GM19043 (cell line): ENCODE measurements around the gene OPRD1.

Experiments used
- ATAC-seq: cut with Tn5 transposase; IDR thresholded peaks from one replicate; pipeline ENCODE4 v1.9.1; 2021; ENCODE audit warnings: low read depth; ENCODE audit not compliant: unreplicated experiment

Gene OPRD1

DNA sequence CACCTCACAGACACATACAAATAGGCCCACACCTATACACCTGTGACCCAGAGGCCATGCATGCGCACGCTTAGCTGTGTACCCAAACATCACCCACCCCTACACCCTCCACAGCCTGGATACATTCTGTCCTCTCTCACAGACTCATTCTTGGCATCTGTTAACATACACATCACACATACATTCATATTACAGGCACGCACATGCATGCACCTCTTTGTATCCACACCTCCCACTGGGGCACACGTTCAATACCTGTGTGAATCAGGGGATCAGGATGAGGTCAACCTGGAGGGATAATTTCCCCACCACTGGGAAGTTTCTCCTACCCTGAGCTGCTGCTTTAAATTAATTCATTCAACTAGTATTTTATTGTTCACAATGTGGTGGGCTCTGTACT, 66.8 kb downstream of the OPRD1 start:
- ATAC-seq = no peak

DNA sequence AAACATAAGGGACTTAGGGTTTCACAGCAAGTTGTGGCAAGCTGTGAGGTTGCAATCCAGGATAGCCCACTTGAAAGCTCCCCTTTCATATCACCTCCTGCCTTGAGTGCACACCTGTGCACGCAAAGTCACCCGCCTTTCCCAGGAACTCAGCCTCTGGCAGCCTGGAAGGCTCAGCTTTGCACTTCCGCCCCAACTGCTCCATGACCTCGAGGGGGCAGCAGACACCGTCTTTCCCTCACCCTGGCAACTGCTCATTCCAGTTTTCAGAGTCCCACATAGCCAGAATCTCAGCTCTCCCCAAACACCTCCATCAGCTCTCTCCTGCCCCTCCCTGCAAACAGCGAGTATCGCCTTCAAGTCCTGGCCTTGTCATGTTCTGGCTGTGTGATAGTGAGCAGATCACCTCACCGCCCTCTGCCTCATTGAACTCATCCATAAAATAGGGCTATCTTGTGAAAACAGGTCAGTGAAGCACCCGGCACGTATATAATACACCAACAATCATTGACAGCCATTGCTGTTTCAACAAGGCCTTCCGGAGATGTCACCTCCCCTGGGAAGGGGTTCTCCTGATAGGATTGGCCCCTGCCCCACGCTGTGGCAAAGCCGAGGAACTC, 70.1 kb downstream of the OPRD1 start:
- no peak for ATAC-seq

DNA sequence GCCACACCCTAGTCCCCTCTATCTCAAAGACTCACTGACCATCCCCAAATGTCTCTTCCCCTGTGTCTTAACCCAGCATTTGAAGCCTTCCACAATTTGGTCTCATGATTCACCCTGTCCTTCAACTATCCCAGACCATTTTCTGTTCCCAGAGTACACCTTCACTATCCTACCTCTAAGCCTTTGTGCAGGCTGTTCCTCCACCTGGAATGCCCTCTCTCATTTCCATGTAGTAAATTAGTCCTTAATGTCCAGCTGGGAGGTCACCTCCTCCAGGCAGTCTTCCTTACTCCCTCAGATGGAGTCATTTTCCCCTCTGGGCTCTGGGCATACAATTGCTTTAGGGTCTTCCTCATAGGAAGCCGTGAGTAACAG, 71.3 kb downstream of the OPRD1 start:
- ATAC-seq = no peak

DNA sequence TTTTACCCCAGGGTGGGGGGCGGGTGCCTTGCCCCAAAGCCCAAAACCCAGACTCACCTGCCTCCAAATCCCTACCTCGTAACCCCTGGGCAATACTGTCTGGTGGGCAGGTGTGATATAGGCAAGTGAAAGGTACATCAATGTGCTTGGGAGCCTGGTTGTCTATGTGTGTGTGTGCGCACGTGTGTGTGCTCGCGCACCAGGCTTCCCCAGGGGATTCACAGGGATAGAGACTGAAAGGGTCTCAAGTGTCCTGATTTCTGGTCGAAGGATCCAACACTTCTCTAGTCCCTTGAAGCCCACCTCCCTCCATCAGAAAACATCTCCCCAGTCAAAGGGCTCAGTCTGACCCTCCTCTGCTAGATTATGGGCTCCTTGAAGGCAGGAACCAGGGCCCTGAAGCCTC, 73.5 kb downstream of the OPRD1 start:
- no peak for ATAC-seq

DNA sequence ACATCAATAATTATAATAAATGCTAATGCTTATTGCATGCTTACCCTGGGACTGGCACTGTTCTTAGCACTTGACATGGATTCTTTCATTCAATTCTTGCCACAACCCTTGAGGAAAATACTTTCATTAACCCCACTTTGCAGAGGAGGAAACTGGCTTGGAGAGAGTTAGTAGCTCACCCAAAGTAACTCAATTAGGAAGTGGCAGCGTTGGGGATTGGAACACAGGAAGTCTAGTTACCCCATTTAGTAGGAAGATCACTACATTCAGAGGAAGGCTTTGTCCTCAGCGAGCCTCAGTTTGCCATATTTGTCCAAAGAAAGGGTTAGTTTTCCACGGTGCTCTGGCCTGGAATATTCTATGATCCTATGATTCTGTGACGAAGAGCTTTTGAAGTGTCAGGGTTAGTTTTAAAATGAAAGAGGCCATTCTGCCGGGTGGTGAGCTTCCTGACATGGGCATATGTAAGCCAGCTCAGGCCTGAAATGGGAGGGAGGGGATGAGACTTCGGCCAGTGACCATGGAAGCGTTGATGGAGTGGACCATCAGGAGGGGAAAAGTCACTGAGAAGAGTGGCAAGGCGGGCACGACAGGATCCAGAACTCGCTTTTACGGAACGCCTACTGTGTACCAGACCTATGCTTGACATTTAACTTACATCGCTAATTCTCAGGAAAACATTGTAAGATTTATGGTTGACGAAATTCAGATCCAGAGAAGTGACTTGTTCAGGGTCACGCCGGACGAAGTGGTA, 74.2 kb downstream of the OPRD1 start:
- ATAC-seq = no peak

DNA sequence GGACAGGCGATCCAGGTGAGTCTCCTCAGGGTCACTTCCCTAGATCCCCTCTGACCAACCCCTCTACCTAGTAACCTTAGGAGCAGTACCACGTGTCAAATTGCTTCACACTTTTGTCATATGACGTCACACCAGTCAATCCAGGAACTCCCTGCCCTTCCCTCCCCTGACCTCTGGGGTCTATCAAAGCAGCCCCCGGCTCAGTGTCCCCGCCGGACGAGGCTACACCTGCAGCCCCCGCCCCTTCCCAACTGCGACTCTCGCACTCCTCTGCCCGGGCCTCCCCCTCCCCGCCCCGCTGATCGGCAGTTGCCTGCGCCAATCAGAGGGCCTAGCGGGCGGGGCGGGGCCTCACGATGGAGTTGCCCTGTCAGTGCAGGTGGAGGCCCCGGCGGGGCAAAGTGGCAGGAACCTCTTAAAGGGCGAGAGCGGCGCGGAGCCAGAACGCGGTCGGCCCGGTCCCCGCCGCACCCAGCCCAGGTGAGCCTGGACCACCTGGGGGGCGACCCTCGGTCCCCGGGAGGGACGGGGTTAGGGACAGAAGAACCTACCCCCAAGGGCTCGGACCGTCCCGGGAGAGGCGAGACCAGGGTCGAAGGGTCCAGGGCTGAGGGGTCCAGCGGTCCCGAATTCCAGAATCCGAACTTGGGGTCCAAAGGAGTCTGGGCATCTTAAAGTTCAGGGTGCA, 74.9 kb downstream of the OPRD1 start:
- ATAC-seq = peak; percentile 69

DNA sequence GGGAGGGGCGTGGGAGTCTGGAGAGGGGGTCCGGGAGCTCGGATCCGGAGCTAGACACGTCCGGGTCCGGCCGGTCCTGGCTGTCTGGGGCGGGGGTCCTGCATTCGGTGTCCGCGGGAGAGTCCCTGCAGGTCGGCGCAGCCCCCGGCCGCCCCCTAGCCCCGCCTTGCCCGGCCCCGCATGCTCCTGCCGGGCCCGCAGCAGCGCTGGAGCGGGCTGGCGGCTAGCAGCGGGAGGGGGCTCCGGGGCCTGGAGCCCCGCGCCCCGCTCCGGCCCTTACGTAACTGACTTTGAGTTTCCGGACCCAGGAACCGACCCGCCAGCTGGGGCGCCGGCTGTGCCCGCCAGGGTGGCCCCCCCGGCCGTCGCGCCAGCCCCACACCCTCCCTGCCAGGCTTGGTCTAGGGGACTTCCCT, 75.5 kb downstream of the OPRD1 start:
- no peak for ATAC-seq

DNA sequence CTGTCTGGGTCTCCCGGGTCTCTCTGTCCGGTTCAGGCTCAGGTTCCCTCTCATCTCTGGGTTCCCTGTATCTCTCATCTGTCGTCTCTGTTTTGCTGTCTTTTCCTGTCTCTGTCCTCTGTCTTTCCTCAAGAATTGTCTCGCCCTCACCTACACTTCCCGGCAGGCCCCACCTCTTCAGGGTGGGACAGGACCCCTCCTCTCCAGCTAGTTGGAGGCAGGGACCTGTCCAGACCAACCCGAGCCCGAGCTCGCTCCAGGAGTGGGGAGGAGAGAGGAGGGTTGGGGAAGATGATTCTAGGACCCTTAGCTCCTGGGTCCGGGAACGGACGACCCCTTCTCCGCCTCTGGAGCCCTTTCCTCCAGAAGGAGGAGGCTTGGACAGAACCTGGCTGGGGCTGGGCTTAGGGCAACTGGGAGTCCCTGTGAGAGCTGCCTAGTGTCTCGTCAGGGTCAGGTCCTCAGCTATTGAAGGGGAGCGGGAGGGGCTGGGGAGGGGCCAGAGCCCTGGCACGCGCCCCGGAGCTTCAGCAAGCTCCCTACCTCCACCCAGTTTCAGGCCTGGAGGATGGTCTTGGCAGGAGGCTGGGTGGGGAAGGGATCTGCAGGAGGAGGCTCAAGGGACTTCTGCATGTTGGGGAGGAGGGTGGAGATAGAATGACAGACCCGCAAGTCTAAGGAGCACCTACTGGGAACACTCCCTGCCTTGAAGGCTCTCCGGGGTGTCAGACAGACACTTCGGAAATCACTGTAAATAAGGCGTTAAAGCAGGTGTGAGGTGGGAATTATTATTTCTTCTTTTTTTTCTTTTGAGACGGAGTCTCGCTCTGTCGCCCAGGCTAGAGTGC, 76.1 kb downstream of the OPRD1 start:
- no peak for ATAC-seq

DNA sequence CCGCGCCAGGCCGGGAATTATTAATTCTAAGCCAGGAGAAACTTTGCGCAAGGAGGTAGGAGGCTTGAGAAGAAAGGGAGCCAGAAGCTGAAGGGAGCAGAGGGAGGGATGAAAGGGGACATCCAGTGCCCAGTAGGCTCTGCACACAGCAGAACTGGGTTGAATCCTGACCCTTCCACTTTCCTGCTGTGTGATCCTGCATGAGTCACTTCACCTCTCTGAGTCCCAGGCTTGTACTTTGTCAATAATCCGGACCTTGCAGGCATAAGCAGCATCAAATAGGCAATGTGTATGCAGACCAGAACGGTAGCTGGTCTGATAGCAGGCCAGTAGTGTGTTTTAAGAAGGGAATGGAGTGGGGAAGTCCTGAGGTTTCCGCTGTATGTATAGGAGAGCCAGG, 76.9 kb downstream of the OPRD1 start:
- ATAC-seq = no peak

DNA sequence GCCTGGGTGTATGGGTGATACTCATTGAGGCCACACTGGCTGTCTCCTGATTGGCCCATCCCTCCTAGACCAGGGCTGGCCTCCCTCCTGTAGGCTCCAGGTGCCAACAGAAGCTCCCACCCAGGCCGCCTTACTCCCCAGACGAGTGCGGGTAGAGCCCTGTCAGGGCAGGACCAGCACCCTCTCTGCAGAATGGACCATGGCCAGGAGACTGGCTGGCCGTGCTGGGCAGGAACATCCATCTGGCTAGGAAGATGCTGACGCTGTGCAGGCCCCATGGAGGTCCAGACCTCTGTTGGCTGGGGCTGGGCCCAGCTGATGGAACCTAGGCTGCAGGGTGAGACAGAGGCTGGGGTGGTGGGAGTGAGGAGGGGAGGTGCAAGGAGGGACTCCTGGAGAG, 77.4 kb downstream of the OPRD1 start:
- no peak for ATAC-seq

DNA sequence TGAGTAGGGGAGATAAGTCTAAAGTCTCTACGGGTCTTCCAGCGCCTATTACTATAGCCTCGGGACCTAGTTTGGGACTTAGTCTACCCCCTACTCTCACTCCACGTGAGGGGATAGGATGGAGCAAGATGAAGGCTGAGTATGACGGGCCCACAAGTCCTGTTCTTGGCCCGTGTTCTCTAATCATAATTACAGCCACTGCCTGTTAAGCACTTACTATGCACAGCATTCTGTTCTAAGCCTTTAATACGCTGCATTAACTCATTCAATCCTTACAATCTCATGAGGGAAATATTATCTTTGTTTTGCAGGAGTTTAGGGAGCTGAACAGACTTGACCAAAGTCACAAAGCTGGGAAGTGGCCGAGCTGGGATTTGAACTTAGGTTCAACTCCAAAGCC, 78.5 kb downstream of the OPRD1 start:
- no peak for ATAC-seq

DNA sequence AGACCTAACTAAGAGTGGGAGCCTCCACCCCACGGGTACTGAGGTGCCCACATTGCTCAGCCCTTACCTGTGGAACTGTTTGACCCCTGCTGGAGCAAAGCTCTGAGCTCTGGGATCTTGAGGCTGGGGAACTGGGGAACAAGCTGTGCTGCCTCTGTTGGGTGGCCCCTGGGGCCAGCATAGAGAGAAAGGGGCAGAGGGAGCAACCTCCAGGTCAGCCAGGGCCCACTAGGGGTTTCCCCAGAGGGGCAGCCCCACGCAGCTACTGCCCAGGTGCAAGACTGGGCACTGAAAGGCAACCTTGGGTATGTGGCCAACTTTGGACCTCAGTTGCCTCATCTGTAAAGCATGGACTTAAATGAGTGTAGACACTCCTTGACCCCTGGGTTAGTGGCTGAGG, 78.9 kb downstream of the OPRD1 start:
- no peak for ATAC-seq

DNA sequence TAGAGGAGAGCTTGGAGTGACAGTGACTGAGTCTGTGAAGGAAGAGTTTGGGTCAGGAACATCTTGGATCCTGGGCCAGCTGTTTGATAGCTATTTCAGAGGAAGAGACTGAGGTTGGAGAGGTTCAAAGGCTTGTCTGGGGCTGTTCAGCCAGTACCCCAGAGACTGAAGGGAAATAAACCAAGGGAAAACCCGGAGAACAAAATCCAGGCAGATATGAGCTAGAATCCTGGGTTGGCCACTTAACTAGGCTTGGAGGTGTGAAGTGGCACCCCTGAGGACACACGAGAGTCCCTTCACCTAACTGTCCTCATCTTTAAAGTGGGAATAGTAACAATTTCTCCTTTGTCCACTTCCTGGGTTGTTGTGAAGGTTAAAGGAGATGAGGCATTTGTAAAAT, 79.3 kb downstream of the OPRD1 start:
- no peak for ATAC-seq

DNA sequence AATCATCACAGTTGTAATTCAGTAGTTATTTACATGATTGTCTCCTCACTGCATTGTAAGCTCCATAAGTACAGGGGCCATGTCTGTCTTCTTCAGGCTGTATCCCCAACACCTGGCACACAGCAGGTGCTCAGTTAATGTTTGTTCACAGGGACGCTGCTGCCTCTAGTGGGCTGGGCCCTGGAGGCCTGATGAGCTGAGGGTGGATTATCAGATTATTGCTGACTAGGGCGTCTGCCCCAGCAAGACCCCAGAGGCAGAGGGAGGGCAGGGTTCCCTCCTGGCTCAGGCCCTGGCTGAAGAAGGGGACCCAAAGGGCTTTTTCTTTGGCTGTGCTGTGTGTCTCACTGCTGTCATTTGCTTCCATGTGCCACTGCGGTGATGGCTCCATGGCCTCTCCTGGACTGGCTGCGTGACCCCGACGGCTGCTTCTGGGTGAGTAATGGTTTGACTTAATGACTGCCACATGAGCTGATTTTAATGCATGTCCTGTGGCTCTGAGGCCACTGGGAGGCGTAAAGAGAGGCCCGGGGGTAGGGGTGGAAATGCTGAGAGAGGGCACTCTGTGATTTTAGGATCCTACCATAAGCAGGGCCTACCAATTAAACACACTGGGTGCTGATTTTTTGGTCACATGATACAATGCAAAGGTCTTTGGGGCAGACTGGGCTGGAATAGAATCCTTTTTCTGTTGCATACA, 81.6 kb downstream of the OPRD1 start:
- ATAC-seq = no peak

DNA sequence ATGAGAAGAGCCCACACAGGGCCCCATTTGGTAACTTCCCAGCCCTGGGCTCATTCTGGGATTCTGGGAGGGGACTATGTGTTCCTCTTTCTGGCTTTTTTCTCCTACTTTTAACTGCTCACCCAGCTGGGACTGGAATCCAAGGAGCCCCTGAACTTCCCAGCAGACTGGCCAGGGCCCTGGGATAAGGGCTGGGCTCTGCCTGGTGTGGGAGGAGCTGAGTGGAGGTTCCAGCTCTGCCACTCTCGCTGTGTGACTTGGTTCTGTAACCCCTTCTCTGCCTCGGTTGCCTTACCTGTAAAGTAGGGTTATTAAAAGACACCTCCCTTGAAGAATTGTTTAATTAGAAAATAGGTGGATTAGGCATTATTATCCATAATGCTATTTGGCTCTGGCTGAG, 82.8 kb downstream of the OPRD1 start:
- no peak for ATAC-seq

DNA sequence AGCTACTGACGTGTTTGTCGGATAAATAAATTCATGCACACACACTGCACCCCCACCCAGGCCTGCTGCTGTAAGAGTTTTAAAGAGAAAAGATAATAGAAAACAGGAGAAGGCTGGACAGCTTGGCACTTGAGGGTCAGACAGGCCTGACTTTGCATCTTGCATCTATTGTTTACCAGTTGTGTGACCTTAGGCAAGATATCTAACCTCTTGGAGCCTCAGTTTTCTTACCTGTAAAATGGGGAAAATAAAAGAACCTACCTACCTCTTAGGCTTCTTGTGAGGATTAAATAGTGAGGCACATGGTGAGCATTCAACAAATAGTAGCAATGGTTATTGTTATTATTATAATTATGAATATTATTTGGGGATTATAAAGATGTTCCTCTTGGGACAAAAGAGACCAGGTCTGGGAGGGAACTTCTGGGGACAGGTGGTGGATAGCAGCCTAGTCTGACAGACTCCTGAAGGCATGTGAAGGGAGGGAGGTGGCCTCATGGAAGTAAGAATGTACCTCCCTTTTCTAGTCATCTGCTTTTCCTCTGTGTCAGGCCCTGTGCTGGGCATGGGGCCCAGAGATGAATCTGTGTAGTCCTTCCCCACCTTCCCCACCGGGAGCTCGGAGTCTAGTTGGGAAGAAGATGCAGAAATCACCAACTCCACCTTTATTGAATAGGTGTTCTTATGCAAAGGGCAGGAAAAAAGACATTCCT, 84.1 kb downstream of the OPRD1 start:
- ATAC-seq = no peak

DNA sequence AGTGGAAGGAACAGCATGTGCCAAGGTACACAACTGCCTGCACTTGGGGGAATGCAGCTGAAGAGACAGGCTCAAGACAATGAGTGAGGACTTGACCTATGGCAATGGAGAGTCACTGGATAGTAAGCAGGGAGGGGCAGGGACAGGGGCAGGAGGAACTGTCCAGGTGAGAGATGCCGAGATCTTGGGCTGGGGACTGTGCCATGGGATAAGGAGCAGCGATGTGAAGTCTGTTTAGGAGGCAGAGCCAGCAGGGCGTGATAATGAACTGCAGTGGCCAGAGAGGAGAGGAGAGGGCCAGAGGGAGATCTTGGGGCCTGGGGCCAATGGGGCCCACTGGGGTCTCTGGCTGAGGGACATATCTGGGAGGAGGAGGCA, 84.6 kb downstream of the OPRD1 start:
- no peak for ATAC-seq

DNA sequence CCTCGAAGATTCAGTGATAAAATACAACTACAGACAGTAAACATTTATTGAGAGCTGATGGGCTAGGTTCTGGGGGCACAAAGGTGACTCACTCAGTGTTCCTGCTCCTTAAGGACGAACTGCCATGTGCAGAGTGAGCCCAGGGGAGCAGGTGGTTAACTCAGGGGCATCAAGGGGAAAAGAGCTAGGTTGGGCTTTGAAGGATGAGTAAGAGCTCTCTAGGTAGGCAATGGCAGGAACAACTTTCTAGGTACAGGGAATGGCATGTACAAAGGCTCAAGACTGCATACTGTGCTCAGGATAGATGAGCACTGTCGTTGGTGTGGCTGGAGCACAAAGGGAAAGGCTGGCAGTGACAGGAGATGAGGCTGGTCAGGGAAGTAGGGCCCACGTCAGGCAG, 85.8 kb downstream of the OPRD1 start:
- no peak for ATAC-seq

DNA sequence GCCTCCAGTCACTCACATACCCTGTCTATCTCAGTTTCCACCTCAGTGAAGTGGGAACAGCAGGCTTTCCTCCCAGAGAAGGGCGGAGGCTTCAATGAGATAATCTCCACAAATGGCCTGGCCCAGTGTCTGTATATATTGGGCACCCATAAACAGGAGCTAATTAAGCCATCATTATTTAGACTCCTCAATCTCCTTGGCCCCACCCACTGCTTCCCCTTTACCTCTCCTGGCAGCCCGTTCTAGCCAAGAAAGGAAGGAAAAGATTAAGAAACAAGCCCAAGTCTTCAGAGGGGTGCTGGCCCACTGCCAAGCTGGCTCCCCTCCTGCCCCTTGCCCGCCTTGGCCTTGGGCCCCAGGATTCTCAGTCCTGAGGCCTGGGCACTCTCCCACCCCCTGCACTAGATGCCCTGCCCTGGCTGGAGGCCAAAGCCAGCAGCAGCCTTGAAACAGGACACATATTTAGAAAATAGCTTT, 86.5 kb downstream of the OPRD1 start:
- ATAC-seq = no peak

DNA sequence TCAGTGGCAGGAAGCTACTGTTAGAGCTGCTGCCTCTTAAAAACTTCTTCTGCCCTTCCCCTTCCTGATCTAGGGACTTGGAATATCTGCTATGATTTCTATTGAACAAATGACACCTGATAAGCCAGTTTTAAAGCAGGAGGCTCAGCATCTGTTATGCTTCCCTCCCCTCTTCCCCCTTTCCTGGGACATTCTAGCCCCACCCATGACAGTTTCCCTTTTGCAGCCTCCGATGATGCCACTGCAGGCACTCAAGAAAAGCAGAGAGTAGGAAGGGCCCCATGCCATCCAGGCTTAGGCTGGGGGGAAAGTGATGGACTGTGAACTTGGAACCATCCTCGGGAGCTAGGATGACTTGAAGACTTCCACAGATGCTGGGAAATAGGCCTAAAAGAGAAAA, 87.3 kb downstream of the OPRD1 start:
- no peak for ATAC-seq
